HG03469 (cell line): Measurements from ENCODE around the gene ZCCHC8.
"Not testable (repeated sequence)": the region's sequence is repeated elsewhere in the genome, so short reads cannot be mapped to it uniquely, and the experiment has no call there.

Experiments
- ATAC-seq: cut with Tn5 transposase; IDR thresholded peaks from one replicate; pipeline ENCODE4 v1.9.1; 2021; ENCODE audit warnings: mild to moderate bottlenecking, moderate library complexity, moderate number of reproducible peaks; ENCODE audit not compliant: unreplicated experiment

Gene ZCCHC8

GRCh38 chr12:122513028-122513427 lies 12.3 kb upstream of the ZCCHC8 start:
- ATAC-seq: not testable (repeated sequence)

GRCh38 chr12:122508163-122508562 lies 7.4 kb upstream of the ZCCHC8 start:
- no peak for ATAC-seq

DNA sequence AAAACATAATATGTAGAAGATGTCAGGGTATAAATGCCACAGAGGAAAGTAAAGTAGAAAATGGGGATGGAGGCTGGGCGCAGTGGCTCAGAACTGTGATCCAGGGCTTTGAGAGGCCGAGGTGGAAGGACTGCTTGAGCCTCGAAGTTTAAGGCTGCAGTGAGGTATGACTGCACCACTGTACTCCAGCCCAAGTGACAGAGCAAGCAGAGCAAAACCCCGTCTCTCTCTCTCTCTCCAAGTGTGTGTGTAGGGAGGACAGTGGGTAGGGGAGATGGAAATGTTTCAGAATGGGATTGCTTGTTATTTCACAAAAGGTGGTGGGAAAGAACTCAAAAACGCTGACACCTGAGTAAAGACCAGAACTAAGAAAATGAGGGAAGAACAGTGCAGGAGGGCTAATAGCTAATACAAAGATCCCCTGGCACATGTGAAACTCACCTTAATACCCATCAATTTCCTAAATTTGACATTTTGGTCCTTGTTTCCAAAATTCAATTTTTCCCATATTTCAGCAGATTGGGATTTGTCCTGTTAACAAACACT lies 5.7 kb upstream of the ZCCHC8 start:
- no peak for ATAC-seq

DNA sequence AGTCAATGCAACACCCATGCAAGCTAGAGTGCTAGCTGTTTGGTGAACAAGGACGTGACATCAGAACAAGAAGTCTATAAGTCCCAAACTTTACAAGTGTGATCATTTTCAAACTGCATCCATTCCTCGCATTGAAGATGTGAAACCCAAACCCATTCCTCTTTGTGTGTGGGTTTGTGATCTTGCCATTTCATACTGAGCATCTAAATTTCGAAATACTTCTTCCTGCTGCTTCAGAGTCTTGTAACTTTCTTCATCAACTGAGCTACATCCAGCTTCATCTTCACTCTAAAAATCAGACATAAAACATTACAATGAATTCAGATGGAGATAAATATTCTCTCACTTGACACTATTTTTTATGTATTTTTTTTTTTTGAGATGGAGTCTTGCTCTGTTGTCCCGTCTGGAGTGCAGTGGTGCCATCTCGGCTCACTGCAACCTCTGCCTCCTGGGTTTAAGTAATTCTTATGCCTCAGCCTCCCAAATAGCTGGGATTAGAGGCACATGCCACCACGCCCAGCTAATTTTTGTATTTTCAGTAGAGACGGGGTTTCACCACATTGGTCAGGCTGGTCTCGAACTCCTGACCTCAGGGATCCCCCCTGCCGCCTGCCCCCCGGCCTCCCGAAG lies 4.8 kb upstream of the ZCCHC8 start:
- ATAC-seq: no peak

- no peak for ATAC-seq
Observed at GRCh38 chr12:122503783-122504590, 3.3 kb upstream of the ZCCHC8 start.

GRCh38 chr12:122503147-122503751 lies 2.5 kb upstream of the ZCCHC8 start:
- ATAC-seq: no peak

- no peak for ATAC-seq
Observed at GRCh38 chr12:122501489-122501989, 807 bp upstream of the ZCCHC8 start.

GRCh38 chr12:122499991-122500684 lies 594 bp downstream of the ZCCHC8 start:
- ATAC-seq: peak; percentile 1

GRCh38 chr12:122495258-122495657 lies 5.5 kb downstream of the ZCCHC8 start:
- ATAC-seq: no peak

GRCh38 chr12:122493222-122493621 lies 7.5 kb downstream of the ZCCHC8 start:
- ATAC-seq: not testable (repeated sequence)

DNA sequence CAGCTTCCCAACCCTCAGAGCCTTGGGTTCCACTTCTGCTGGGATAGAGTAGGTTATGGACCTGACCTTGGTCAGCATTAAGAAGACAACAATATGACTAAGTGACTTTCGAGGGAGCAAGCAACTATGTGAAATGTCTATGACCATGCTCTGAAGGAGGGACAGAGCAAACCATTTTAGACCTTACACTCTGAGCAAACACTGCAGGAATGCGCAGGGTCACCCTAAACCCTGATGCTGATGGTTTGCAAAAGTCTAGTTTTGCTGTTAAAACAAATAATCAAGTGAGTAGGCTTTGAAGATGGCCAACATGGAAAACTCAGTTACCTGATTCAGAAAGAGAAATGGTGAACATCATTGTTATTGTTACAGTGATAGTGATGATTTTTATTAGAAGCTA lies 8.7 kb downstream of the ZCCHC8 start:
- no peak for ATAC-seq

- ATAC-seq: no peak
Observed at GRCh38 chr12:122489038-122489437, 11.7 kb downstream of the ZCCHC8 start.

- ATAC-seq: not testable (repeated sequence)
Observed at GRCh38 chr12:122487807-122488206, 12.9 kb downstream of the ZCCHC8 start.

DNA sequence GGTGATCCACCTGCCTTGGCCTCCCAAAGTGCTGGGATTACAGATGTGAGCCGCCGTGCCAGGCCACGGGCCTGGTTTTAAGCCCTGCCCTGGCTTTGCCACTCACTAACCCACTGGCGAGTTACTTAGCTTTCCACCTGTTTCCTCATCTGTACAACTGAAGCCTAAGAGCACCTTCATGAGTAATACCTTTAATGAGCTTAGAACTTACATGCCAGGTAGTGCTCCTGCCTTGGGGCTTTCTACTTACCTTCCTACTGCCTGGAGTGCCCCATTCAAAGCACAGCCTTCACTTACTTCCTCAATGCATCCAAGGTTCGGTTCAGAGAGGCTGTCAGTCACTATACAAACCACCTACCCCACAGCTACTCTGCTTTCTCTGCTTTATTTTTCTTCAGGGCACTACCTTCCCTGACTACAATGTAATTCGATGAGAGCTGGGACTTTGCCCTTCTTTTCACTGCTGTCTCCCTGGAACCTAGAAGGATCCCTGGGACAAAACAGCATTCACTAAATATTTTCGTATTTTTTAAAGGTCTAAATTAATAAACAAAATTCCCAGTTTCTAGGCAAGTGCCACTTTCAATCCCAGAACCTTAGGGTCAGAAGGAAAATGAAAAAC lies 13.8 kb downstream of the ZCCHC8 start:
- no peak for ATAC-seq

DNA sequence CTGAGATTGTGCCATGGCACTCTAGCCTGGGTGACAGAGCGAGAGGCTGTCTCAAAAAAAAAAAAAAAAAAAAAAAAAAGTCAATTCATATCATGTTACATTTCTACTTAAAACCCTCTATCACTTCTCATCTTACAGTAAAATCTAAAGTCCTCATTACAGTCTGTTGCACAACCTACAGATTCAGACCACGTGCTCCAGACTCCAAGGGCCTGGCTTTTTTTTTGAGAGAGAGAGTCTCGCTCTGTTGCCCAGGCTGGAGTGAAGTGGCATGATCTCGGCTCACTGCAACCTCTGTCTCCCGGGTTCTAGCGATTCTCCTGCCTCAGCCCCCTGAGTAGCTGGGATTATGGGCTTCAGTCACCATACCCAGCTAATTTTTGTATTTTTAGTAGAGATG lies 14.4 kb downstream of the ZCCHC8 start:
- ATAC-seq: not testable (repeated sequence)

- ATAC-seq: not testable (repeated sequence)
Observed at GRCh38 chr12:122484385-122484784, 16.3 kb downstream of the ZCCHC8 start.

DNA sequence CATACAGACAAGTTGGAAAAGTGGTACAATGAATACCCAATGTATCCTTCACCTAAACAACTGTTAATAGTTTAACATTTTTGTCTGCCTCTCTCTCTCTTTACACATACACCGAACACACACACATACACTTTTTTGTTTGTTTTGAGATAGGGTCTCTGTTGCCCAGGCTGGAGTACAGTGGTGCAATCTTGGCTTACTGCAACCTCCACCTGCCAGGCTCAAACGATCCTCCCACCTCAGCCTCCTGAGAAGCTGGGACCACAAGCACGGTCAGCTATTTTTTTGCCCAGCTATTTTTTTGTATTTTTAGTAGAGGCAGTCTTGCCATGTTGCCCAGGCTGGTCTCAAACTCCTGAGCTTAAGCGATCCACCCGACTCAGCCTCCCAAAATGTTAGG lies 16.8 kb downstream of the ZCCHC8 start:
- ATAC-seq: no peak

DNA sequence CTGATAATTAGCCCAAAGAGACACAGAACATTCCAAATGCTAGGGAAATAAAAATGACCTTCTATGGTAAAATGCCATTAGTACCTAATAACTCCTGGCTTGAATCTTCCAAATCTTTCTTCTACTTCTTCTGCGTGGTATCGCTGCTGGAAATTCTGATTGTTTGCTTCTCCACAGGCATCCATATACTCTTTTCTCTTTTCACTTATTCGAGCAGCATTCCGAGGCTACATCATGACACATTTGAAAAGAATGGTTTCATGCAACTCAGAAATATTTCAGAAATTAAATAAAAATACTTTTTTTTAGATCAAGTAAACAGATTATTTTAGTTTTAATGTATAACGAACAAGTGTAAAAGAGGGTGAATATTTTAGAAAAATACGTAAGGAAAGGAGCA lies 18.9 kb downstream of the ZCCHC8 start:
- ATAC-seq: no peak

GRCh38 chr12:122480753-122481152 lies 20.0 kb downstream of the ZCCHC8 start:
- no peak for ATAC-seq

- ATAC-seq: no peak
Observed at GRCh38 chr12:122474324-122474716, 26.4 kb downstream of the ZCCHC8 start.
